ENCODE data around the gene TEDC2. TPM values are rescaled to one million over a fixed set of nuclear protein-coding genes. Genes with fewer than 3 reads are reported as not detected.

Gene TEDC2
- total and polyA plus RNA-seq, 7 experiments from 2014 or later, result 0.32 to 16.7 (median 0.62) TPM; not detected in 1

- intact Hi-C loops (cut with micrococcal nuclease), result loop anchor here (5.0 kb wide), 4 partner anchors 158 to 712 kb away; partner anchors contain the start of genes RNPS1 (in 1 of the 2), TRAF7 (in 1 of the 2) and ZNF213 (in 1 of the 2)
- H3K9me3 ChIP-seq (ENCODE audit: control insufficient read depth in 2 of 3, low read length in 3 of 3), result no peaks in the 10 kb centered on the region
- ATAC-seq (no peak), DNase-seq (no peak)
- H3K4me1 ChIP-seq (ENCODE audit: control insufficient read depth in 2 of 2, insufficient read depth in 2 of 2, low read length in 2 of 2), result peaks cover 4 to 12% of the 10 kb centered on the region in 2 donors
- H3K27ac Mint-ChIP-seq, result no peak overlapping the region
- H3K4me3 Mint-ChIP-seq, result peak overlapping the region in 1 of 10 donors; percentile 26
- H3K36me3 ChIP-seq (ENCODE audit: control insufficient read depth in 2 of 3, insufficient read depth in 3 of 3, low read length in 3 of 3), result no peaks in the 10 kb centered on the region
- peaks cover 0 to 3% (median 0%) of the 10 kb centered on the region in 11 donors for H3K9me3 Mint-ChIP-seq
- H3K27ac ChIP-seq (ENCODE audit: low read depth, low read length), result no peak overlapping the region
- peaks cover 0 to 2% (median 0%) of the 10 kb centered on the region in 5 donors for H3K36me3 Mint-ChIP-seq
- ChIA-PET CTCF (no interaction called here), POLR2A (no interaction called here)
- no peak overlapping the region for H3K4me3 ChIP-seq (ENCODE audit: low read length)
- peaks cover 4 to 22% (median 10%) of the 10 kb centered on the region in 7 donors for H3K4me1 Mint-ChIP-seq
- peaks cover 0 to 13% (median 0%) of the 10 kb centered on the region in 5 donors for H3K27me3 Mint-ChIP-seq
- H3K27me3 ChIP-seq (ENCODE audit: control insufficient read depth in 2 of 2, insufficient read depth in 2 of 2, low read length in 2 of 2), result no peaks in the 10 kb centered on the region
Measured at GRCh38 chr16:2425008-2425518, 34.8 kb upstream of the TEDC2 start.

- intact Hi-C loops (cut with micrococcal nuclease), result loop anchor here (5.0 kb wide), 4 partner anchors 159 to 711 kb away; partner anchors contain the start of genes RNPS1 (in 1 of the 2), TRAF7 (in 1 of the 2) and ZNF213 (in 1 of the 2)
- Mint-ChIP-seq H3K36me3 (peaks cover 0 to 6% (median 0%) of the 10 kb centered on the region in 5 donors), H3K4me3 (peak overlapping the region in 2 of 10 donors; percentile 29 to 53), H3K9me3 (no peaks in the 10 kb centered on the region), H3K27me3 (peaks cover 0 to 6% (median 0%) of the 10 kb centered on the region in 5 donors), H3K27ac (no peak overlapping the region), H3K4me1 (peaks cover 12 to 31% (median 18%) of the 10 kb centered on the region in 7 donors)
- Histone ChIP-seq H3K27me3 (ENCODE audit: control insufficient read depth in 2 of 2, insufficient read depth in 2 of 2, low read length in 2 of 2) (no peaks in the 10 kb centered on the region), H3K4me3 (ENCODE audit: low read length) (no peak overlapping the region), H3K27ac (ENCODE audit: low read depth, low read length) (no peak overlapping the region), H3K36me3 (ENCODE audit: control insufficient read depth in 2 of 3, insufficient read depth in 3 of 3, low read length in 3 of 3) (no peaks in the 10 kb centered on the region), H3K4me1 (ENCODE audit: control insufficient read depth in 2 of 2, insufficient read depth in 2 of 2, low read length in 2 of 2) (peaks cover 10 to 14% of the 10 kb centered on the region in 2 donors), H3K9me3 (ENCODE audit: control insufficient read depth in 2 of 3, low read length in 3 of 3) (no peaks in the 10 kb centered on the region)
- DNase-seq (no peak), ATAC-seq (no peak)
- CTCF ChIA-PET, result no interaction called here
- POLR2A ChIA-PET, result no interaction called here
Measured at GRCh38 chr16:2425825-2426430, 34.0 kb upstream of the TEDC2 start.

GRCh38 chr16:2426941-2427361 lies 33.0 kb upstream of the TEDC2 start:
- no peak for DNase-seq

GRCh38 chr16:2427526-2427925 lies 32.4 kb upstream of the TEDC2 start:
- intact Hi-C loops (cut with micrococcal nuclease), result loop anchor here (5.0 kb wide), 4 partner anchors 160 to 710 kb away; partner anchors contain the start of genes RNPS1 (in 1 of the 2), TRAF7 (in 1 of the 2) and ZNF213 (in 1 of the 2)
- Mint-ChIP-seq H3K36me3 (peaks cover 0 to 6% (median 2%) of the 10 kb centered on the region in 5 donors), H3K4me3 (peak overlapping the region; percentile 65 to 93 (median 85)), H3K27me3 (no peaks in the 10 kb centered on the region), H3K4me1 (peaks cover 14 to 37% (median 19%) of the 10 kb centered on the region in 7 donors), H3K27ac (peak overlapping the region in 4 of 9 donors; percentile 20 to 58 (median 51)), H3K9me3 (no peaks in the 10 kb centered on the region)
- H3K27ac ChIP-seq (ENCODE audit: low read depth, low read length), result no peak overlapping the region
- DNase-seq (no peak), ATAC-seq (no peak)
- H3K4me1 ChIP-seq (ENCODE audit: control insufficient read depth in 2 of 2, insufficient read depth in 2 of 2, low read length in 2 of 2), result peaks cover 10 to 14% of the 10 kb centered on the region in 2 donors
- ChIA-PET CTCF (interaction anchor here (0.6 kb wide), 1 partner anchor 1392 kb away, joined by 3 read pairs; no protein-coding TSS in a partner anchor), POLR2A (interaction anchor here (1.4 kb wide), 1 partner anchor 13 kb away, joined by 4 read pairs; no protein-coding TSS in a partner anchor)
- H3K36me3 ChIP-seq (ENCODE audit: control insufficient read depth in 2 of 3, insufficient read depth in 3 of 3, low read length in 3 of 3), result no peaks in the 10 kb centered on the region
- no peaks in the 10 kb centered on the region for H3K9me3 ChIP-seq (ENCODE audit: control insufficient read depth in 2 of 3, low read length in 3 of 3)
- no peaks in the 10 kb centered on the region for H3K27me3 ChIP-seq (ENCODE audit: control insufficient read depth in 2 of 2, insufficient read depth in 2 of 2, low read length in 2 of 2)
- no peak overlapping the region for H3K4me3 ChIP-seq (ENCODE audit: low read length)

More at GRCh38 chr16:2426941-2427361, 33.0 kb upstream of the TEDC2 start:
- Histone ChIP-seq H3K4me1 (ENCODE audit: control insufficient read depth in 2 of 2, insufficient read depth in 2 of 2, low read length in 2 of 2) (peaks cover 10 to 14% of the 10 kb centered on the region in 2 donors), H3K9me3 (ENCODE audit: control insufficient read depth in 2 of 3, low read length in 3 of 3) (no peaks in the 10 kb centered on the region), H3K27ac (ENCODE audit: low read depth, low read length) (no peak overlapping the region), H3K36me3 (ENCODE audit: control insufficient read depth in 2 of 3, insufficient read depth in 3 of 3, low read length in 3 of 3) (no peaks in the 10 kb centered on the region), H3K27me3 (ENCODE audit: control insufficient read depth in 2 of 2, insufficient read depth in 2 of 2, low read length in 2 of 2) (no peaks in the 10 kb centered on the region), H3K4me3 (ENCODE audit: low read length) (no peak overlapping the region)
- ATAC-seq, result no peak
- Mint-ChIP-seq H3K9me3 (no peaks in the 10 kb centered on the region), H3K36me3 (peaks cover 0 to 6% (median 0%) of the 10 kb centered on the region in 5 donors), H3K4me3 (peak overlapping the region in 2 of 10 donors; percentile 32 to 51), H3K27me3 (no peaks in the 10 kb centered on the region), H3K27ac (no peak overlapping the region), H3K4me1 (peaks cover 14 to 35% (median 19%) of the 10 kb centered on the region in 7 donors)
- ChIA-PET CTCF (no interaction called here), POLR2A (interaction anchor here (1.4 kb wide), 1 partner anchor 14 kb away, joined by 4 read pairs; no protein-coding TSS in a partner anchor)
- intact Hi-C loops (cut with micrococcal nuclease), result loop anchor here (5.0 kb wide), 4 partner anchors 160 to 710 kb away; partner anchors contain the start of genes RNPS1 (in 1 of the 2), TRAF7 (in 1 of the 2) and ZNF213 (in 1 of the 2)

GRCh38 chr16:2428051-2428783 lies 31.7 kb upstream of the TEDC2 start:
- H3K4me3 ChIP-seq (ENCODE audit: low read length), result peak overlapping the region; percentile 83
- ChIA-PET POLR2A (interaction anchor here (1.4 kb wide), 1 partner anchor 13 kb away, joined by 4 read pairs; no protein-coding TSS in a partner anchor), CTCF (interaction anchor here (0.6 kb wide), 1 partner anchor 1391 kb away, joined by 3 read pairs; no protein-coding TSS in a partner anchor)
- ATAC-seq, result no peak
- Mint-ChIP-seq H3K27ac (peak overlapping the region in 8 of 9 donors; percentile 37 to 88 (median 72)), H3K4me3 (peak overlapping the region; percentile 80 to 93 (median 88)), H3K9me3 (no peaks in the 10 kb centered on the region), H3K4me1 (peaks cover 13 to 39% (median 19%) of the 10 kb centered on the region in 7 donors), H3K27me3 (no peaks in the 10 kb centered on the region), H3K36me3 (peaks cover 0 to 10% (median 4%) of the 10 kb centered on the region in 5 donors)
- peak in 4 of 9 donors; percentile 7 to 34 (median 12) for DNase-seq
- H3K27ac ChIP-seq (ENCODE audit: low read depth, low read length), result peak overlapping the region; percentile 58
- intact Hi-C loops (cut with micrococcal nuclease), result loop anchor here (2.0 to 5.0 kb wide), 6 partner anchors 87 to 709 kb away; partner anchors contain the start of genes ABCA3 (in 1 of the 2), E4F1 (in 1 of the 2), RNPS1 (in 1 of the 2) and TRAF7 (in 1 of the 2)
- no peaks in the 10 kb centered on the region for H3K27me3 ChIP-seq (ENCODE audit: control insufficient read depth in 2 of 2, insufficient read depth in 2 of 2, low read length in 2 of 2)
- peaks cover 0 to 4% (median 0%) of the 10 kb centered on the region in 3 experiments for H3K36me3 ChIP-seq (ENCODE audit: control insufficient read depth in 2 of 3, insufficient read depth in 3 of 3, low read length in 3 of 3)
- no peaks in the 10 kb centered on the region for H3K9me3 ChIP-seq (ENCODE audit: control insufficient read depth in 2 of 3, low read length in 3 of 3)
- peaks cover 7 to 10% of the 10 kb centered on the region in 2 donors for H3K4me1 ChIP-seq (ENCODE audit: control insufficient read depth in 2 of 2, insufficient read depth in 2 of 2, low read length in 2 of 2)

GRCh38 chr16:2428784-2429033 lies 31.2 kb upstream of the TEDC2 start:
- Histone ChIP-seq H3K27ac (ENCODE audit: low read depth, low read length) (peak overlapping the region; percentile 58), H3K27me3 (ENCODE audit: control insufficient read depth in 2 of 2, insufficient read depth in 2 of 2, low read length in 2 of 2) (no peaks in the 10 kb centered on the region), H3K4me3 (ENCODE audit: low read length) (peak overlapping the region; percentile 83), H3K4me1 (ENCODE audit: control insufficient read depth in 2 of 2, insufficient read depth in 2 of 2, low read length in 2 of 2) (peaks cover 5 to 10% of the 10 kb centered on the region in 2 donors), H3K9me3 (ENCODE audit: control insufficient read depth in 2 of 3, low read length in 3 of 3) (no peaks in the 10 kb centered on the region), H3K36me3 (ENCODE audit: control insufficient read depth in 2 of 3, insufficient read depth in 3 of 3, low read length in 3 of 3) (peaks cover 0 to 5% (median 0%) of the 10 kb centered on the region in 3 experiments)
- Mint-ChIP-seq H3K36me3 (peaks cover 0 to 15% (median 4%) of the 10 kb centered on the region in 5 donors), H3K27me3 (no peaks in the 10 kb centered on the region), H3K4me3 (peak overlapping the region; percentile 80 to 93 (median 88)), H3K4me1 (peaks cover 12 to 38% (median 19%) of the 10 kb centered on the region in 7 donors), H3K27ac (peak overlapping the region in 6 of 9 donors; percentile 37 to 88 (median 73)), H3K9me3 (no peaks in the 10 kb centered on the region)
- ATAC-seq, result no peak
- POLR2A ChIA-PET, result no interaction called here
- CTCF ChIA-PET, result no interaction called here
- intact Hi-C loops (cut with micrococcal nuclease), result loop anchor here (1.0 to 5.0 kb wide), 17 partner anchors 15 to 709 kb away; partner anchors contain the start of genes ABCA3 (in 2 of the 2), E4F1 (in 2 of the 2), RNPS1 (in 2 of the 2) and TEDC2 (in 2 of the 2)
- DNase-seq, result no peak

Data from naive thymus-derived CD4-positive, alpha-beta T cell (primary cell).